Heart left ventricle (tissue), 13 donors: ENCODE data around the gene SSU72.

Source experiments
- CTCF ChIP-seq, 12 donors: fragments of 200-600 bp; sonication (generic) in 4 of 12; IDR thresholded peaks; one replicate each; pipeline versions ENCODE4 v1.5.0 to v1.8.0; 2018 to 2022; ENCODE audit warnings: antibody characterized with exemption in 12 of 12, mild to moderate bottlenecking in 5 of 12
- POLR2A ChIP-seq, 2 donors: fragments of 450-650 bp; IDR thresholded peaks; one replicate each; pipeline ENCODE4 v1.6.1; 2017; ENCODE audit warnings: antibody characterized with exemption in 2 of 2, mild to moderate bottlenecking in 2 of 2, moderate library complexity in 2 of 2
- donor health status: ischemic (EF 13 %, LVEDD 7.1; RV severe dilation, severe dysfunction).
- donor health status: DM: no; HTN: yes; CAD: no.
- donor health status: DM: no; HTN: no; CAD: no.
- donor health status: ischemic (EF 25% LVEDD 6.9; RV normal size, moderate dysfunction).
- donor health status: ischemic (EF 25% LVEDD 5.7; RV mildly dilated, moderate dysfunction).
- donor health status: ischemic (EF 35%, LVEDD 5.7; RV mildly dilated, moderate dysfunction).
- donor health status: nonischemic (EF 11% LVEDD 7.7; RV severe dilation, severe dysfunction).
- donor health status: DM: yes; HTN: yes; CAD: no.
- donor health status: PGD.
- donor health status: ischemic (EF 29% LVEDD 5.4; RV normal size, mild dysfunction).
- donor health status: nonischemic (EF 23%, LVEDD 6.1; RV moderate dilation, normal function).

- TF ChIP-seq CTCF (IDR thresholded peaks at IDR 0.05), result no peak
- TF ChIP-seq POLR2A (IDR thresholded peaks at IDR 0.05), result no peak
Observed at GRCh38 chr1:1534401-1535154, 40.1 kb downstream of the SSU72 start.
